Measurements from ENCODE around the gene CHD6. TPM values are rescaled to one million over a fixed set of nuclear protein-coding genes. Genes with fewer than 3 reads are reported as not detected.

Gene CHD6, protein sequence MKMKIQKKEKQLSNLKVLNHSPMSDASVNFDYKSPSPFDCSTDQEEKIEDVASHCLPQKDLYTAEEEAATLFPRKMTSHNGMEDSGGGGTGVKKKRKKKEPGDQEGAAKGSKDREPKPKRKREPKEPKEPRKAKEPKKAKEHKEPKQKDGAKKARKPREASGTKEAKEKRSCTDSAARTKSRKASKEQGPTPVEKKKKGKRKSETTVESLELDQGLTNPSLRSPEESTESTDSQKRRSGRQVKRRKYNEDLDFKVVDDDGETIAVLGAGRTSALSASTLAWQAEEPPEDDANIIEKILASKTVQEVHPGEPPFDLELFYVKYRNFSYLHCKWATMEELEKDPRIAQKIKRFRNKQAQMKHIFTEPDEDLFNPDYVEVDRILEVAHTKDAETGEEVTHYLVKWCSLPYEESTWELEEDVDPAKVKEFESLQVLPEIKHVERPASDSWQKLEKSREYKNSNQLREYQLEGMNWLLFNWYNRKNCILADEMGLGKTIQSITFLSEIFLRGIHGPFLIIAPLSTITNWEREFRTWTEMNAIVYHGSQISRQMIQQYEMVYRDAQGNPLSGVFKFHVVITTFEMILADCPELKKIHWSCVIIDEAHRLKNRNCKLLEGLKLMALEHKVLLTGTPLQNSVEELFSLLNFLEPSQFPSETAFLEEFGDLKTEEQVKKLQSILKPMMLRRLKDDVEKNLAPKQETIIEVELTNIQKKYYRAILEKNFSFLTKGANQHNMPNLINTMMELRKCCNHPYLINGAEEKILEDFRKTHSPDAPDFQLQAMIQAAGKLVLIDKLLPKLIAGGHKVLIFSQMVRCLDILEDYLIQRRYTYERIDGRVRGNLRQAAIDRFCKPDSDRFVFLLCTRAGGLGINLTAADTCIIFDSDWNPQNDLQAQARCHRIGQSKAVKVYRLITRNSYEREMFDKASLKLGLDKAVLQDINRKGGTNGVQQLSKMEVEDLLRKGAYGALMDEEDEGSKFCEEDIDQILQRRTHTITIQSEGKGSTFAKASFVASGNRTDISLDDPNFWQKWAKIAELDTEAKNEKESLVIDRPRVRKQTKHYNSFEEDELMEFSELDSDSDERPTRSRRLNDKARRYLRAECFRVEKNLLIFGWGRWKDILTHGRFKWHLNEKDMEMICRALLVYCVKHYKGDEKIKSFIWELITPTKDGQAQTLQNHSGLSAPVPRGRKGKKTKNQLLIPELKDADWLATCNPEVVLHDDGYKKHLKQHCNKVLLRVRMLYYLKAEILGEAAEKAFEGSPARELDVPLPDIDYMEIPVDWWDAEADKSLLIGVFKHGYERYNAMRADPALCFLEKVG (N-terminal part only)
- total RNA-seq = 30.9 and 33.1 TPM in 2 replicates

GRCh38 chr20:41617902-41618806 lies at the start of gene CHD6:
CHD6 (minus strand) TSS chr20:41618377; CDS start chr20:41551337, 67,040 bp downstream.

DNA sequence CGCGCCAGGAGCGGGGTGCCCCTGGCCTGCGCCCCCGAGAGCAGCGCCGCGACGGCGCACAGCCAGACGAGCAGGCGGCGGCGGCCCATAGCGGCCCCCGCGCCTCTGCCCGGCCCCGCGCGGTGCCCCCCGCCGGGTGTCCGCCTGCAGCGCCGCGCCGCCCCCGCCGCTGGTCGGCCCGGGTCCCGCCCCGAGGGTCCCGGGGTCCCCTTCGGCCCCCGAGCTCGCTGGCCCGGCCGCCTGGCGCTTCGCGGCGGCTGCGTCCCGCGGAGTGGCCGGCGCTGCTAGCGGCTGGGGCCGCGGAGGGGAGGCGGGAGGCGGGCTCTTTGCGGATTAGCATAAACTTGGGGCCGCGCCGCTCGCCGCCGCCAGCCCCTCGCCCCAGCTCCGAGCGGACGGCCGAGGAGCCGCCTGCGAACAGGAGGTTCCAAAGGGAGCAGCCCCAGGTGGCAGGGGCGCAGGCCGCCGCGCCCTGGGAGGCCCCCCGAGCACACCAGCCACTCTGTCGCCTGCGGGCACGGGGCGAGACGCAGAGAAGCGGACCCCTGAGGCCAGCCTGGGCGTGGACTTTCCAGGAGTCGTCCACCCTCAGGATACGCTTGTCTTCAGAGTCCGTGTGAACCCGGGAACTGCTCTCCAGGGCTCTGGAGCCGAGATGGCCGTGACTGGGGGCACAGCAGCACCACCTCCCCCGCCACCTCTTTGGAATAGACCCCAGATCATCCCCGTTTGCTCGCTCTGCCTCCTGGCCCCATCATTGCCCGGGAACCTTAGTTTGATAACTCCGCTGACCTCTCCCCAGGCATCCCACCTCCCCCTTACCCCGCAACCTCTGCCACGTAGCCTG lies 251.4 kb downstream of the CHD6 start, which contains the start of gene EMILIN3:
EMILIN3 (minus strand) TSS at position 273 of the 847 bp plus-strand sequence; CDS start at position 89, 184 bp downstream.

Measured in thoracic aorta endothelial cell (primary cell).